B cell (primary cell): ENCODE measurements around the gene HLA-DOB. TPM values are rescaled to one million over a fixed set of nuclear protein-coding genes. Genes with fewer than 3 reads are reported as not detected.
A peak's percentile ranks its signal among the peaks of the same experiment; 100 is the strongest.

ENCODE experiments used
- ATAC-seq: fragments of 200-7000 bp; cut with Tn5 transposase; one replicate; pipeline ENCODE4 v1.10.0; 2021; ENCODE audit warnings: low read depth, mild to moderate bottlenecking, moderate number of reproducible peaks, moderate library complexity
- CTCF ChIA-PET: fragments of 350-600 bp; sonication (Branson Sonifier 250); formaldehyde crosslinking; loops from one replicate; lab custom pipeline; 2021; ENCODE audit warnings: antibody characterized with exemption, inconsistent platforms; lab: Charles Lee
- POLR2A ChIA-PET: fragments of 350-600 bp; sonication (Branson Sonifier 250); formaldehyde crosslinking; loops from one replicate; lab custom pipeline; 2021; ENCODE audit warnings: antibody characterized with exemption; lab: Charles Lee
- DNase-seq: peaks from one replicate; pipeline ENCODE4 v3.0.0; 2013
- H2AFZ ChIP-seq: 2 replicates; pipeline ENCODE4 v1.6.1; 2012; ENCODE audit warnings: mild to moderate bottlenecking, low read depth, low read length; ENCODE audit not compliant: insufficient read depth, poor library complexity, severe bottlenecking
- H3K27ac ChIP-seq, 2 donors: 1 replicate in 1 of 2; 2 replicates in 1 of 2; pipeline ENCODE4 v1.5.1; 2012 to 2013; ENCODE audit warnings: low read length in 2 of 2, mild to moderate bottlenecking in 2 of 2, moderate library complexity in 1 of 2
- H3K27me3 ChIP-seq, 4 experiments: fragments of 200-600 bp in 1 of 4; sonication (generic) in 1 of 4; replicated peaks in 1 of 4; 1 replicate in 2 of 4; 2 replicates in 2 of 4; pipeline versions ENCODE4 v1.6.1 to v1.7.0; 2013 to 2016; ENCODE audit warnings: low read length in 3 of 4, mild to moderate bottlenecking in 2 of 4, mixed read lengths in 1 of 4, moderate library complexity in 1 of 4; ENCODE audit not compliant: insufficient read depth in 4 of 4, control insufficient read depth in 3 of 4; ENCODE audit errors: control extremely low read depth in 1 of 4
- H3K36me3 ChIP-seq, 2 experiments: replicated peaks in 1 of 2; 1 replicate in 1 of 2; 2 replicates in 1 of 2; pipeline versions ENCODE4 v1.6.1 to v1.7.1; 2013; ENCODE audit warnings: low read length in 1 of 2; ENCODE audit not compliant: insufficient read depth in 2 of 2, control insufficient read depth in 1 of 2; ENCODE audit errors: control extremely low read depth in 1 of 2, extremely low read depth in 1 of 2
- H3K4me1 ChIP-seq, 2 donors: fragments of 200-600 bp in 1 of 2; sonication (generic) in 1 of 2; 1 replicate in 1 of 2; 2 replicates in 1 of 2; pipeline versions ENCODE4 v1.5.1 to v1.6.1; 2013 to 2017; ENCODE audit warnings: low read length in 2 of 2; ENCODE audit not compliant: control insufficient read depth in 2 of 2, insufficient read depth in 2 of 2
- H3K4me2 ChIP-seq: replicated peaks from 2 replicates; pipeline ENCODE3; 2012; ENCODE audit warnings: mild to moderate bottlenecking, low read depth, low read length; ENCODE audit not compliant: poor library complexity, severe bottlenecking
- H3K4me3 ChIP-seq, 5 experiments: fragments of 200-600 bp in 1 of 5; sonication (generic) in 1 of 5; 1 replicate in 3 of 5; 2 replicates in 2 of 5; pipeline versions ENCODE4 v1.5.1 to v1.7.0; 2011 to 2016; ENCODE audit warnings: low read length in 4 of 5, mild to moderate bottlenecking in 4 of 5, low read depth in 2 of 5, control low read depth in 1 of 5, moderate library complexity in 1 of 5; ENCODE audit not compliant: insufficient read depth in 1 of 5; ENCODE audit errors: control extremely low read depth in 1 of 5, extremely low read depth in 1 of 5
- H3K79me2 ChIP-seq: fragments of 200-600 bp; sonication (generic); one replicate; pipeline ENCODE4 v1.6.0; 2016; ENCODE audit warnings: low read length; ENCODE audit not compliant: control insufficient read depth, insufficient read depth
- H3K9ac ChIP-seq: fragments of 200-600 bp; sonication (generic); 2 replicates; pipeline ENCODE4 v1.6.1; 2017; ENCODE audit warnings: mild to moderate bottlenecking, low read length, moderate library complexity
- H3K9me3 ChIP-seq, 3 donors: one replicate each; pipeline versions ENCODE4 v1.6.1 to v1.7.1; 2013; ENCODE audit warnings: low read length in 2 of 3; ENCODE audit not compliant: control insufficient read depth in 2 of 3, insufficient read depth in 1 of 3; ENCODE audit errors: control extremely low read depth in 1 of 3
- H4K20me1 ChIP-seq: 2 replicates; pipeline ENCODE4 v1.6.0; 2012; ENCODE audit warnings: mild to moderate bottlenecking, low read length; ENCODE audit not compliant: insufficient read depth, control insufficient read depth, poor library complexity, severe bottlenecking
- H3K27ac Mint-ChIP-seq: one replicate; pipeline ENCODE4 v1.8.0; 2021; ENCODE audit warnings: mixed read lengths
- H3K27me3 Mint-ChIP-seq: one replicate; pipeline ENCODE4 v1.8.0; 2021; ENCODE audit warnings: mixed read lengths
- H3K4me1 Mint-ChIP-seq: one replicate; pipeline ENCODE4 v1.8.0; 2021; ENCODE audit warnings: mixed read lengths
- H3K4me3 Mint-ChIP-seq: one replicate; pipeline ENCODE4 v1.8.0; 2021; ENCODE audit warnings: mixed read lengths
- H3K9me3 Mint-ChIP-seq: one replicate; pipeline ENCODE4 v1.8.0; 2022; ENCODE audit warnings: mixed read lengths; ENCODE audit not compliant: insufficient read depth
- EZH2 ChIP-seq: IDR thresholded peaks from 2 replicates; pipeline ENCODE4 v1.6.1; 2012; ENCODE audit warnings: borderline replicate concordance, low read depth, mild to moderate bottlenecking, moderate library complexity, low read length; ENCODE audit not compliant: insufficient read depth, poor library complexity, severe bottlenecking
- WGBS: methylation state at CpG from one replicate; pipeline ENCODE4 v1.1.5; 2013; ENCODE audit warnings: missing lambda C conversion rate; ENCODE audit not compliant: insufficient coverage; 5-methylcytosine and 5-hydroxymethylcytosine counted together
- intact Hi-C: fragments of 100-400 bp; cut with micrococcal nuclease; formaldehyde crosslinking; loops from one replicate; pipeline ENCODE4 v1.10.0; 2022
- polyA plus RNA-seq: library from polyadenylated mRNA; depleted of rRNA; stranded (reverse); fragments of >200 nt; gene quantifications from 2 replicates; pipeline ENCODE4 v1.2.3, GENCODE V29; 2012
- total RNA-seq, 2 donors: library from RNA; stranded (reverse); fragments of 120-200 nt in 1 of 2; gene quantifications; 1 replicate in 1 of 2; 2 replicates in 1 of 2; pipeline versions ENCODE4 v1.2.3 to v1.2.4, GENCODE V29; 2013 to 2022
- TF ChIP-seq, protein P1 (sequence below): fragments of 200-600 bp; IDR thresholded peaks from one replicate; pipeline ENCODE4 v1.8.0; 2022; ENCODE audit warnings: antibody characterized with exemption, mild to moderate bottlenecking

Gene HLA-DOB
- total and polyA plus RNA-seq, 2 donors (not counting 1 experiment from before 2014, with no cell fraction given): 109 to 231 TPM

DNA sequence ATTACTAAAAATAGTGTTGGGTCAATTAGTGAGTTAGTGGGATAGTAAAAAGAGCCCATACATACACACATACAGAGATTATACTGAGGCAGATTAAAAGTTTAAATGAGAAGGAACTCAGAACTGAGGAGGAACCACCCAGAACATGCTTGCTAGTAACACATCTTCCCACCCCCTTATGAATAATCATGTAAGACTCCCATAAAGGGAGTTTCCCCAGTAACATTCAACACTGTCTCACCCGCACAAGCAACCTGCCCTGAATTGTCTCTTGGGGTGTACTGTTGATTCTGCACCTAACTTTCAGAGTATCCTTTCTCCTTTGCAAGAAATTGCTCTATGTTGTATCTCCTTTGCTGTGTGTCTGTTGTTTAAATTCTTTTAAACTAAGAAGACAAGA is 42.4 kb downstream of the HLA-DOB start:
- Mint-ChIP-seq H3K4me1 (peaks cover 4% of the 10 kb centered on the region), H3K27ac (no peak overlapping the region), H3K27me3 (peaks cover 13% of the 10 kb centered on the region), H3K9me3 (no peaks in the 10 kb centered on the region), H3K4me3 (no peak overlapping the region)
- ChIA-PET POLR2A (no interaction called here), CTCF (interaction anchor here (3.6 kb wide), 1 partner anchor 12 kb away, joined by 16 read pairs; no protein-coding TSS in a partner anchor)
- intact Hi-C loops: no loop called here
- Histone ChIP-seq H2AFZ (no peak overlapping the region), H3K79me2 (no peaks in the 10 kb centered on the region), H4K20me1 (no peaks in the 10 kb centered on the region), H3K27ac (no peak overlapping the region), H3K4me3 (no peak overlapping the region), H3K4me1 (peaks cover 0 to 4% of the 10 kb centered on the region in 2 donors), H3K36me3 (no peaks in the 10 kb centered on the region), H3K9ac (no peak overlapping the region), H3K9me3 (no peaks in the 10 kb centered on the region), H3K27me3 (peaks cover 0 to 6% (median 2%) of the 10 kb centered on the region in 4 experiments), H3K4me2 (no peak overlapping the region)
- ATAC-seq (peak; percentile 54), DNase-seq (peak; percentile 42)
- no CpG with 5 or more reads among the region's 1 CpG for WGBS
- TF ChIP-seq, protein P1, sequence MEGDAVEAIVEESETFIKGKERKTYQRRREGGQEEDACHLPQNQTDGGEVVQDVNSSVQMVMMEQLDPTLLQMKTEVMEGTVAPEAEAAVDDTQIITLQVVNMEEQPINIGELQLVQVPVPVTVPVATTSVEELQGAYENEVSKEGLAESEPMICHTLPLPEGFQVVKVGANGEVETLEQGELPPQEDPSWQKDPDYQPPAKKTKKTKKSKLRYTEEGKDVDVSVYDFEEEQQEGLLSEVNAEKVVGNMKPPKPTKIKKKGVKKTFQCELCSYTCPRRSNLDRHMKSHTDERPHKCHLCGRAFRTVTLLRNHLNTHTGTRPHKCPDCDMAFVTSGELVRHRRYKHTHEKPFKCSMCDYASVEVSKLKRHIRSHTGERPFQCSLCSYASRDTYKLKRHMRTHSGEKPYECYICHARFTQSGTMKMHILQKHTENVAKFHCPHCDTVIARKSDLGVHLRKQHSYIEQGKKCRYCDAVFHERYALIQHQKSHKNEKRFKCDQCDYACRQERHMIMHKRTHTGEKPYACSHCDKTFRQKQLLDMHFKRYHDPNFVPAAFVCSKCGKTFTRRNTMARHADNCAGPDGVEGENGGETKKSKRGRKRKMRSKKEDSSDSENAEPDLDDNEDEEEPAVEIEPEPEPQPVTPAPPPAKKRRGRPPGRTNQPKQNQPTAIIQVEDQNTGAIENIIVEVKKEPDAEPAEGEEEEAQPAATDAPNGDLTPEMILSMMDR: no peak
- no peak for TF ChIP-seq EZH2

DNA sequence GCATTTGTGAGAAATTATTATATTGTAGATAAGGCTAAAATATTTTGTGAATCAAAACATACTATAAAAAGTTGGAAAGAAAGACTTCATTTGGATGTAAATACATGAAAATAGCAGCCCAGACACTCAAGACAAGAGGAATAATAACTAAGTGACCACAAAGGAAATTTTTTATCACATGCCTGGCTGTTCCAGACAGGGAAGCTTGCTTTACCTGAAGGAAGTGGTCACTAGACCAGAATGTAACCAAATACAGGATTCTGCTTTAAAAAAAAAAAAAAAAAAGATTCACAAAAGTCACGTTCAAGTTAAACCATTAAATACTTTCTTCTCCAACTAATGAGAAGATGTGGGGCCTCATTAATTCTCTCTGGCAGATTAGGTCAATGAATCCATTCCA is 44.1 kb downstream of the HLA-DOB start:
- H3K4me2 ChIP-seq: no peak overlapping the region
- H3K9ac ChIP-seq: no peak overlapping the region
- no peak for DNase-seq
- H2AFZ ChIP-seq: no peak overlapping the region
- no peaks in the 10 kb centered on the region for H4K20me1 ChIP-seq
- Mint-ChIP-seq H3K4me1 (peaks cover 4% of the 10 kb centered on the region), H3K27me3 (peaks cover 24% of the 10 kb centered on the region), H3K9me3 (no peaks in the 10 kb centered on the region), H3K27ac (no peak overlapping the region), H3K4me3 (no peak overlapping the region)
- H3K9me3 ChIP-seq: no peaks in the 10 kb centered on the region
- WGBS: no CpG with 5 or more reads among the region's 1 CpG
- intact Hi-C loops: no loop called here
- H3K27ac ChIP-seq: no peak overlapping the region
- H3K4me3 ChIP-seq: no peak overlapping the region
- no peak for ATAC-seq
- ChIA-PET POLR2A (interaction anchor here (0.7 kb wide), 1 partner anchor 199 kb away, joined by 4 read pairs; no protein-coding TSS in a partner anchor), CTCF (no interaction called here)
- peaks cover 0 to 12% (median 5%) of the 10 kb centered on the region in 4 experiments for H3K27me3 ChIP-seq
- no peak for TF ChIP-seq EZH2
- TF ChIP-seq, protein P1: no peak
- no peaks in the 10 kb centered on the region for H3K36me3 ChIP-seq
- H3K79me2 ChIP-seq: no peaks in the 10 kb centered on the region
- peaks cover 0 to 4% of the 10 kb centered on the region in 2 donors for H3K4me1 ChIP-seq
